Right ventricle myocardium inferior (tissue), 1 donor: ENCODE results near the gene GPAT2. TPM values are rescaled to one million over a fixed set of nuclear protein-coding genes. Genes with fewer than 3 reads are reported as not detected.
"Not testable (repeated sequence)": the region's sequence is repeated elsewhere in the genome, so short reads cannot be mapped to it uniquely, and the experiment has no call there.

Source experiments
- ATAC-seq: fragments of 200-7000 bp; cut with Tn5 transposase; one replicate; pipeline ENCODE4 v1.9.1; 2020; ENCODE audit warnings: mild to moderate bottlenecking, moderate library complexity
- DNase-seq: peaks from one replicate; pipeline ENCODE4 v3.0.0; 2021; ENCODE audit errors: missing footprints
- intact Hi-C: fragments of 100-400 bp; cut with DNase I; formaldehyde crosslinking; loops from one replicate; pipeline ENCODE4 v1.11.0; 2022
- total RNA-seq: library from RNA; stranded (reverse); fragmentation: NEBNext Ultra II Directional; extraction: Animal tissue kit (Norgen Biotek cat#: 25700); gene quantifications from one replicate; pipeline ENCODE4 v1.2.1, GENCODE V29; 2021
- donor health status: DM: no; HTN: yes; CAD: no; lungs with severe emphysema.

Gene GPAT2
- total RNA-seq, 1 donor from 2014 or later, result 6.1 TPM

- DNase-seq, ATAC-seq, intact Hi-C loops: not testable (repeated sequence)
Measured at GRCh38 chr2:96035554-96035953, 838 bp upstream of the GPAT2 start.

- ATAC-seq, intact Hi-C loops: not testable (repeated sequence)
Measured at GRCh38 chr2:96033997-96034396, 719 bp downstream of the GPAT2 start.

GRCh38 chr2:96027725-96028325 is 6.9 kb downstream of the GPAT2 start:
- intact Hi-C loops, result loop anchor here (10.0 kb wide), 2 partner anchors 87 to 377 kb away; partner anchors contain the start of gene ADRA2B
- DNase-seq, result not testable (repeated sequence)
- ATAC-seq, result peak; percentile 29

More at GRCh38 chr2:96033997-96034396, 719 bp downstream of the GPAT2 start:
- not testable (repeated sequence) for DNase-seq

- not testable (repeated sequence) for ATAC-seq, DNase-seq
- intact Hi-C loops, result loop anchor here (10.0 kb wide), 2 partner anchors 89 to 379 kb away; partner anchors contain the start of gene ADRA2B
Measured at GRCh38 chr2:96025755-96026154, 9.0 kb downstream of the GPAT2 start.

GRCh38 chr2:96025194-96025492 is 9.6 kb downstream of the GPAT2 start:
- DNase-seq, result peak; percentile 32
- peak; percentile 27 for ATAC-seq
- intact Hi-C loops, result loop anchor here (10.0 kb wide), 2 partner anchors 90 to 380 kb away; partner anchors contain the start of gene ADRA2B

- ATAC-seq, result no peak
Measured at GRCh38 chr2:96024336-96025193, 10.2 kb downstream of the GPAT2 start.

GRCh38 chr2:96023701-96024100 is 11.0 kb downstream of the GPAT2 start:
- peak; percentile 22 for DNase-seq
- intact Hi-C loops, result loop anchor here (10.0 kb wide), 2 partner anchors 91 to 381 kb away; partner anchors contain the start of gene ADRA2B
- not testable (repeated sequence) for ATAC-seq

More at GRCh38 chr2:96024336-96025193, 10.2 kb downstream of the GPAT2 start:
- peak; percentile 51 for DNase-seq
- intact Hi-C loops, result loop anchor here (10.0 kb wide), 2 partner anchors 90 to 380 kb away; partner anchors contain the start of gene ADRA2B

GRCh38 chr2:96022701-96023447 is 11.8 kb downstream of the GPAT2 start:
- intact Hi-C loops, result loop anchor here (10.0 kb wide), 2 partner anchors 92 to 382 kb away; partner anchors contain the start of gene ADRA2B
- ATAC-seq, result peak; percentile 85
- DNase-seq, result peak; percentile 88

- intact Hi-C loops, result loop anchor here (10.0 kb wide), 2 partner anchors 93 to 383 kb away; partner anchors contain the start of gene ADRA2B
- not testable (repeated sequence) for ATAC-seq, DNase-seq
Measured at GRCh38 chr2:96022126-96022525, 12.6 kb downstream of the GPAT2 start.

- intact Hi-C loops, result loop anchor here (10.0 kb wide), 2 partner anchors 94 to 384 kb away; partner anchors contain the start of gene ADRA2B
- ATAC-seq, DNase-seq: not testable (repeated sequence)
Measured at GRCh38 chr2:96021142-96021541, 13.6 kb downstream of the GPAT2 start.

- intact Hi-C loops, result loop anchor here (10.0 kb wide), 2 partner anchors 95 to 385 kb away; partner anchors contain the start of gene ADRA2B
- not testable (repeated sequence) for DNase-seq, ATAC-seq
Measured at GRCh38 chr2:96019909-96020590, 14.7 kb downstream of the GPAT2 start.

GRCh38 chr2:96016321-96016720 is 18.4 kb downstream of the GPAT2 start:
- DNase-seq, intact Hi-C loops, ATAC-seq: not testable (repeated sequence)

- DNase-seq, intact Hi-C loops, ATAC-seq: not testable (repeated sequence)
Measured at GRCh38 chr2:96012792-96013264, 21.9 kb downstream of the GPAT2 start.

GRCh38 chr2:96012086-96012791 is 22.5 kb downstream of the GPAT2 start:
- ATAC-seq, DNase-seq, intact Hi-C loops: not testable (repeated sequence)

- intact Hi-C loops, DNase-seq: not testable (repeated sequence)
- peak; percentile 29 for ATAC-seq
Measured at GRCh38 chr2:96011129-96011455, 23.6 kb downstream of the GPAT2 start.

GRCh38 chr2:96010320-96011128 is 24.2 kb downstream of the GPAT2 start:
- intact Hi-C loops, result not testable (repeated sequence)

More at GRCh38 chr2:96010320-96011128, 24.2 kb downstream of the GPAT2 start:
- ATAC-seq, result peak; percentile 99
- DNase-seq, result peak; percentile 98
